Hepatocyte (in vitro differentiated cells): ENCODE results near the gene TYSND1. TPM values are rescaled to one million over a fixed set of nuclear protein-coding genes. Genes with fewer than 3 reads are reported as not detected.

Source experiments
- DNase-seq: peaks from one replicate; pipeline ENCODE4 v3.0.0-alpha.2; 2016; ENCODE audit warnings: low spot score
- H2AFZ ChIP-seq: fragments of 200-600 bp; sonication (generic); 2 replicates; pipeline ENCODE4 v1.6.0; 2016; ENCODE audit warnings: antibody characterized with exemption, mild to moderate bottlenecking
- H3K27ac ChIP-seq: fragments of 200-600 bp; sonication (generic); 2 replicates; pipeline ENCODE4 v1.5.1; 2016; ENCODE audit warnings: mild to moderate bottlenecking
- H3K27me3 ChIP-seq: fragments of 200-600 bp; sonication (generic); 2 replicates; pipeline ENCODE4 v1.6.1; 2016
- H3K36me3 ChIP-seq: fragments of 200-600 bp; sonication (generic); replicated peaks from 2 replicates; pipeline ENCODE4 v1.5.1; 2016; ENCODE audit warnings: low read depth; ENCODE audit not compliant: insufficient read depth
- H3K4me1 ChIP-seq: fragments of 200-600 bp; sonication (generic); 2 replicates; pipeline ENCODE4 v1.5.1; 2016; ENCODE audit warnings: mild to moderate bottlenecking, moderate library complexity; ENCODE audit not compliant: insufficient read depth
- H3K4me2 ChIP-seq: fragments of 200-600 bp; sonication (generic); 2 replicates; pipeline ENCODE4 v1.6.0; 2016
- H3K4me3 ChIP-seq: fragments of 200-600 bp; sonication (generic); 2 replicates; pipeline ENCODE4 v1.5.1; 2016; ENCODE audit warnings: mild to moderate bottlenecking
- H3K79me2 ChIP-seq: fragments of 200-600 bp; sonication (generic); 2 replicates; pipeline ENCODE4 v1.6.0; 2017; ENCODE audit warnings: mild to moderate bottlenecking
- H3K9me2 ChIP-seq: fragments of 200-600 bp; sonication (generic); replicated peaks from 2 replicates; pipeline ENCODE4 v1.6.0; 2017; ENCODE audit warnings: mild to moderate bottlenecking; ENCODE audit not compliant: insufficient read depth
- H3K9me3 ChIP-seq: fragments of 200-600 bp; sonication (generic); 2 replicates; pipeline ENCODE4 v1.5.1; 2016; ENCODE audit warnings: low read depth, mild to moderate bottlenecking
- H4K20me1 ChIP-seq: fragments of 200-600 bp; sonication (generic); 2 replicates; pipeline ENCODE4 v1.6.0; 2016; ENCODE audit warnings: mild to moderate bottlenecking; ENCODE audit not compliant: insufficient read depth, poor library complexity, severe bottlenecking
- EZH2 ChIP-seq: fragments of 200-600 bp; sonication (generic); IDR thresholded peaks from 2 replicates; pipeline ENCODE4 v1.6.1; 2016; ENCODE audit warnings: antibody characterized with exemption, mild to moderate bottlenecking, borderline replicate concordance
- EZH2phosphoT487 ChIP-seq: fragments of 200-600 bp; sonication (generic); IDR thresholded peaks from one replicate; pipeline ENCODE4 v1.6.1; 2018; ENCODE audit warnings: antibody characterized with exemption, mild to moderate bottlenecking, low read depth, moderate library complexity; ENCODE audit not compliant: unreplicated experiment, severe bottlenecking
- WGBS: methylation state at CpG from one replicate; pipeline ENCODE4 v1.1.6; 2016; ENCODE audit warnings: low lambda C conversion rate; ENCODE audit errors: missing lambda C conversion rate; 5-methylcytosine and 5-hydroxymethylcytosine counted together
- polyA plus RNA-seq: library from polyadenylated mRNA; unstranded; fragments of >200 nt; fragmentation: Nextera tagmentation; extraction: Ambion mirVana; gene quantifications from 2 replicates; pipeline ENCODE4 v1.2.1, GENCODE V29; 2016
- total RNA-seq: library from RNA; depleted of rRNA; stranded (reverse); fragments of >200 nt; gene quantifications from 2 replicates; pipeline ENCODE4 v1.2.3, GENCODE V29; 2014
- TF ChIP-seq, protein P1 (sequence below): fragments of 200-600 bp; sonication (generic); IDR thresholded peaks from 2 replicates; pipeline ENCODE4 v1.5.1; 2016; ENCODE audit warnings: antibody characterized with exemption, mild to moderate bottlenecking; ENCODE audit not compliant: poor library complexity

The TYSND1 gene
- total and polyA plus RNA-seq, 2 experiments from 2014 or later, result 12.6 to 22.0 TPM

DNA sequence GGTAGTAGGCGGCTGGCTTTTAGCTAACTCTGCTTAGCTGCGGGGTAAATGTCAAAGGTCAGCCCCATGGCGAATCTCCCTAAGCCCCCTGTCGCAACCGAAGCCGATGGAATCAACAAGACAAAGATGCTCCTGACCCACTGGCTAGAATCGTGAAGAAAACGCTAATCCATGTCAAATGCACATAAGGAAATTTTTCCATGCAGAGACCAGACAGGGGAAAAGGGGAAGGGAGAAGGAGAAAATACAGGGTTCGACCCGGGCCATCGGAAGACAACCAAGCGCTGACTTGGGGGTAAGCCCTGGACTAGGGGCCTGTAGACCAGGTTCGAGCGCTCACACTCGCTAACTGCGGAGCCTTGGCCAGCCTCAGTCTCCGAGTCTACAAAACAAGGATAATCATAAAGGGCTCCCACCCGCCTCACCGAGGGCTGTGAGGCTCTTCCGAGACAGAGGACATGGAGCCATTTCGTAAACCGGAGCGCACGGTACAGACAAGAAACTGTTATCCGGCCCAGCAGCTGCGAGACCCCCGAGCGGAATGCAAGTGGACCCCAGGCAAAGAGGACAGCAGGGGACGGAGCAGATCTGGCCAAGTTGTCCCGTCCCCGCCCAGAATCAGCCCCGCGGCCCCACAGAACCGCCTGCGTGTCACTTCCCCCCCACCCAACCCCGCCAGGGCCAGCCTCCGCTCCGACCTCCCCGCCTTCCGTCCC lies 23.3 kb upstream of the TYSND1 start:
- Histone ChIP-seq H3K79me2 (peaks cover 51% of the 10 kb centered on the region), H4K20me1 (peaks cover 49% of the 10 kb centered on the region), H2AFZ (no peak overlapping the region), H3K4me1 (peaks cover 9% of the 10 kb centered on the region), H3K9me3 (no peaks in the 10 kb centered on the region), H3K36me3 (peaks cover 7% of the 10 kb centered on the region), H3K4me3 (peak overlapping the region; percentile 47), H3K4me2 (peak overlapping the region; percentile 84), H3K27me3 (no peaks in the 10 kb centered on the region), H3K27ac (peak overlapping the region; percentile 91), H3K9me2 (no peaks in the 10 kb centered on the region)
- peak; percentile 46 for DNase-seq
- TF ChIP-seq, protein P1, sequence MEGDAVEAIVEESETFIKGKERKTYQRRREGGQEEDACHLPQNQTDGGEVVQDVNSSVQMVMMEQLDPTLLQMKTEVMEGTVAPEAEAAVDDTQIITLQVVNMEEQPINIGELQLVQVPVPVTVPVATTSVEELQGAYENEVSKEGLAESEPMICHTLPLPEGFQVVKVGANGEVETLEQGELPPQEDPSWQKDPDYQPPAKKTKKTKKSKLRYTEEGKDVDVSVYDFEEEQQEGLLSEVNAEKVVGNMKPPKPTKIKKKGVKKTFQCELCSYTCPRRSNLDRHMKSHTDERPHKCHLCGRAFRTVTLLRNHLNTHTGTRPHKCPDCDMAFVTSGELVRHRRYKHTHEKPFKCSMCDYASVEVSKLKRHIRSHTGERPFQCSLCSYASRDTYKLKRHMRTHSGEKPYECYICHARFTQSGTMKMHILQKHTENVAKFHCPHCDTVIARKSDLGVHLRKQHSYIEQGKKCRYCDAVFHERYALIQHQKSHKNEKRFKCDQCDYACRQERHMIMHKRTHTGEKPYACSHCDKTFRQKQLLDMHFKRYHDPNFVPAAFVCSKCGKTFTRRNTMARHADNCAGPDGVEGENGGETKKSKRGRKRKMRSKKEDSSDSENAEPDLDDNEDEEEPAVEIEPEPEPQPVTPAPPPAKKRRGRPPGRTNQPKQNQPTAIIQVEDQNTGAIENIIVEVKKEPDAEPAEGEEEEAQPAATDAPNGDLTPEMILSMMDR, result no peak
- no peak for TF ChIP-seq EZH2phosphoT487
- no peak for TF ChIP-seq EZH2
- 2% methylated on average over 30 of the region's 40 CpGs for WGBS

DNA sequence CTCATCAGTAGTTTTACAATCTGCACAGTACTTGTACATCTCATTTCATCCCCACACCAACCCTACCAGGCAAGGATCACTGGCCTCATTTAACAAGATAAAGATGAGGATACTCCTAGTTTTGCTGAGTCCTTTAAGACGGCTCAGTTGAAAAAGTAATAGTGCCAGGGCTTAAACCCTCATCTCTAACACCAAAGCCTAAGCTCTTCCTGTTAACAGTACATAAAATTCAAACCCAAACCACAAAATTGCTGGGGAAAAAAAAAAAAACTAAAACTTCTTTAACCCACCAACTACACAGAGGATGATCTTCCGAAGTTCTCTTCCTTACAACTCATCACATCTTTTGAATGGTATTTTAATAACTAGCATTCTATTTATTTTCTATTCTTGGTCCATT lies 22.5 kb upstream of the TYSND1 start:
- TF ChIP-seq EZH2phosphoT487 (no peak), EZH2 (no peak)
- TF ChIP-seq, protein P1, result no peak
- H3K27me3 ChIP-seq, result no peaks in the 10 kb centered on the region
- WGBS, result 42% methylated on average over 2 of the region's 2 CpGs
- peak overlapping the region; percentile 91 for H3K27ac ChIP-seq
- no peaks in the 10 kb centered on the region for H3K9me3 ChIP-seq
- H3K9me2 ChIP-seq, result no peaks in the 10 kb centered on the region
- H4K20me1 ChIP-seq, result peaks cover 57% of the 10 kb centered on the region
- H2AFZ ChIP-seq, result no peak overlapping the region
- H3K36me3 ChIP-seq, result peaks cover 7% of the 10 kb centered on the region
- peak overlapping the region; percentile 47 for H3K4me3 ChIP-seq
- peak overlapping the region; percentile 84 for H3K4me2 ChIP-seq
- peaks cover 9% of the 10 kb centered on the region for H3K4me1 ChIP-seq
- peaks cover 59% of the 10 kb centered on the region for H3K79me2 ChIP-seq
- DNase-seq, result no peak

DNA sequence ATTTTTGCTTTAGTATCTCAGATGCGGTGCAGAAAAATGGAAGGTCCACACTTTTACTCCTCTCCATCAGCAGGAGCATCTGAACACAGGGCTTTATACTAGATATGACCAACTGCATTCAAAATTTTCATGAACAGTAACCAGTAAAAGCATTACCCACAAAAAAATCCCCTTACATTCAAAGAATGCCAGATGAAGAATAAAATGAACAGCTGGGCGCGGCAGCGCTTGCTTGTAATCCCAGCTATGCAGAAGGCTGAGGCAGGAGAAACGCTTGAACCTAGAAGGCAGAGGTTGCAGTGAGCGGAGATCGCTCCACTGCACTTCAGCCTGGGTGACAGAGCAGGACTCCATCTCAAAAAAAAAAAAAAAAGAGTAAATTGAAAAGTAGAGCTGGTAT lies 20.7 kb upstream of the TYSND1 start:
- no peak overlapping the region for H3K27ac ChIP-seq
- H3K36me3 ChIP-seq, result peaks cover 7% of the 10 kb centered on the region
- WGBS, result 86% methylated on average over 7 of the region's 7 CpGs
- H4K20me1 ChIP-seq, result peaks cover 73% of the 10 kb centered on the region
- TF ChIP-seq, protein P1, result no peak
- no peak for TF ChIP-seq EZH2phosphoT487
- no peak for TF ChIP-seq EZH2
- H3K9me3 ChIP-seq, result no peaks in the 10 kb centered on the region
- no peak overlapping the region for H2AFZ ChIP-seq
- H3K4me1 ChIP-seq, result peaks cover 14% of the 10 kb centered on the region
- H3K9me2 ChIP-seq, result no peaks in the 10 kb centered on the region
- no peak for DNase-seq
- no peak overlapping the region for H3K4me3 ChIP-seq
- H3K79me2 ChIP-seq, result peaks cover 75% of the 10 kb centered on the region
- peak overlapping the region; percentile 84 for H3K4me2 ChIP-seq
- no peaks in the 10 kb centered on the region for H3K27me3 ChIP-seq

DNA sequence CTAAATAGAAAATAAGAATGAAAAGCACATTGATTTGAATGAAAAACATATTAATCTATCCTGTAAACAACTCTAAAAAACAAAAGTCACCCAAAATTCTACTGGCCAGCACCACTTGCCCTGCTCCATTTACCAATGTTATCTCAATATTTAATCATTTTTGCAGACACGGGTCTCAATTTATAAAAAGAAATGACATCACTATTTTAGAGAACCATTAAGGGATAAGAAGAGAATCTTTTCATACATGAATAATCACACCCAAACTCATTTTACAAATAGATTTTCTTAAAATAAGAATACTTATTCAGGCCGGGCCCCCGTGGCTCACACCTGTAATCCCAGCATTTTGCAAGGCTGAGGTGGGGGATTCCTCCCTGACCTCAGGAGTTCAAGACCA lies 19.9 kb upstream of the TYSND1 start:
- Histone ChIP-seq H4K20me1 (peaks cover 81% of the 10 kb centered on the region), H3K4me1 (peaks cover 14% of the 10 kb centered on the region), H3K4me3 (no peak overlapping the region), H3K27ac (no peak overlapping the region), H3K79me2 (peaks cover 84% of the 10 kb centered on the region), H2AFZ (no peak overlapping the region), H3K9me3 (no peaks in the 10 kb centered on the region), H3K4me2 (no peak overlapping the region), H3K27me3 (no peaks in the 10 kb centered on the region), H3K9me2 (no peaks in the 10 kb centered on the region), H3K36me3 (peaks cover 7% of the 10 kb centered on the region)
- TF ChIP-seq EZH2, result no peak
- TF ChIP-seq, protein P1, result no peak
- no peak for TF ChIP-seq EZH2phosphoT487
- WGBS, result 94% methylated on average over 3 of the region's 3 CpGs
- no peak for DNase-seq
